Measurements from ENCODE around the gene MED12L. TPM values are rescaled to one million over a fixed set of nuclear protein-coding genes. Genes with fewer than 3 reads are reported as not detected.
A peak's percentile ranks its signal among the peaks of the same experiment; 100 is the strongest.

Gene MED12L
- total RNA-seq, 6 experiments from 2014 or later, result 0.05 to 0.64 (median 0.13) TPM; not detected in 1

- Mint-ChIP-seq H3K36me3 (ENCODE audit: low read depth) (no peaks in the 10 kb centered on the region), H3K4me1 (ENCODE audit: low read depth) (peaks cover 36% of the 10 kb centered on the region), H3K4me3 (0 out of 2 replicates have a peak overlapping the region, but pooled peaks have one; percentile 13), H3K27ac (peak overlapping the region; percentile 57; the same call in 1 of the 2 replicates), H3K27me3 (ENCODE audit: insufficient read depth) (no peaks in the 10 kb centered on the region; the same call in 1 of the 2 replicates), H3K9me3 (no peaks in the 10 kb centered on the region)
- TF ChIP-seq, protein P1, sequence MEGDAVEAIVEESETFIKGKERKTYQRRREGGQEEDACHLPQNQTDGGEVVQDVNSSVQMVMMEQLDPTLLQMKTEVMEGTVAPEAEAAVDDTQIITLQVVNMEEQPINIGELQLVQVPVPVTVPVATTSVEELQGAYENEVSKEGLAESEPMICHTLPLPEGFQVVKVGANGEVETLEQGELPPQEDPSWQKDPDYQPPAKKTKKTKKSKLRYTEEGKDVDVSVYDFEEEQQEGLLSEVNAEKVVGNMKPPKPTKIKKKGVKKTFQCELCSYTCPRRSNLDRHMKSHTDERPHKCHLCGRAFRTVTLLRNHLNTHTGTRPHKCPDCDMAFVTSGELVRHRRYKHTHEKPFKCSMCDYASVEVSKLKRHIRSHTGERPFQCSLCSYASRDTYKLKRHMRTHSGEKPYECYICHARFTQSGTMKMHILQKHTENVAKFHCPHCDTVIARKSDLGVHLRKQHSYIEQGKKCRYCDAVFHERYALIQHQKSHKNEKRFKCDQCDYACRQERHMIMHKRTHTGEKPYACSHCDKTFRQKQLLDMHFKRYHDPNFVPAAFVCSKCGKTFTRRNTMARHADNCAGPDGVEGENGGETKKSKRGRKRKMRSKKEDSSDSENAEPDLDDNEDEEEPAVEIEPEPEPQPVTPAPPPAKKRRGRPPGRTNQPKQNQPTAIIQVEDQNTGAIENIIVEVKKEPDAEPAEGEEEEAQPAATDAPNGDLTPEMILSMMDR (IDR thresholded peaks at IDR 0.05), result no peak
- peak; percentile 47 for DNase-seq
These were observed 318.9 kb downstream of the MED12L start for GRCh38 chr3:151404316-151404715.

- H3K4me1 Mint-ChIP-seq (ENCODE audit: low read depth), result peaks cover 37% of the 10 kb centered on the region
- no peak for DNase-seq
- TF ChIP-seq, protein P1 (IDR thresholded peaks at IDR 0.05), result no peak
- no peaks in the 10 kb centered on the region for H3K9me3 Mint-ChIP-seq
- H3K27me3 Mint-ChIP-seq (ENCODE audit: insufficient read depth), result no peaks in the 10 kb centered on the region
- no peaks in the 10 kb centered on the region for H3K36me3 Mint-ChIP-seq (ENCODE audit: low read depth)
- no peak overlapping the region for H3K4me3 Mint-ChIP-seq
- H3K27ac Mint-ChIP-seq, result no peak overlapping the region
These were observed 322.5 kb downstream of the MED12L start for GRCh38 chr3:151407928-151408327.

DNA sequence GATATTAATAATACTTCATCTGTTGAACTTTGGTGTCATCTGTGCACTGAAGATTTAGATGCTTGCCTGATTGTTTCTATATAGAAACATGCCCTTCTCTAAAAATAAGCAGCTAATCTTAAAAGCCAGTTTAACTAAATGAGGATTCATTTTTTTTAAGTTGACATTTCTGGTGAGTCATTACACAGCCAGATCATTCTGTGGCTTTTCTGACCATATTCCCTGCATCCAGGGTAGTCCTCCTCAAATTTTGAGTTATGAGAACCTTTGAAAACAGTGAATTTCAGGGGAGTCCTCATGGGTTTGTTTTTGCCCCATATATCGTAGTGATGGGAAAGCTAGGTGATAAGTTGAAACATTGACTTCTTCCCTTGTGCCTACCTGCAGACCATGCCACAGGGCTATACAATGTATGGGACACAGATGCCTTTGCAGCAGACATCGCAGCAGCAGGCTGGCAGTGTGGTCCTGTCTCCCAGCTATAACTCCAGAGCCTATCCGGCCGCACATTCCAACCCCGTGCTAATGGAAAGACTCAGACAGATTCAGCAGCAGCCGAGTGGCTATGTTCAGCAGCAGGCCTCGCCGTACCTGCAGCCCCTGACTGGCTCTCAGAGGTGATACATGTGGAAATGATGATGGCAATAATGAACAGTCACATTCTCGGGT is 325.6 kb downstream of the MED12L start:
- peak; percentile 40 for DNase-seq
- no peaks in the 10 kb centered on the region for H3K27me3 Mint-ChIP-seq (ENCODE audit: insufficient read depth)
- no peaks in the 10 kb centered on the region for H3K9me3 Mint-ChIP-seq
- no peak overlapping the region for H3K27ac Mint-ChIP-seq
- no peak overlapping the region for H3K4me3 Mint-ChIP-seq
- TF ChIP-seq, protein P1 (IDR thresholded peaks at IDR 0.05), result no peak
- H3K4me1 Mint-ChIP-seq (ENCODE audit: low read depth), result peaks cover 16% of the 10 kb centered on the region
- no peaks in the 10 kb centered on the region for H3K36me3 Mint-ChIP-seq (ENCODE audit: low read depth)

DNA sequence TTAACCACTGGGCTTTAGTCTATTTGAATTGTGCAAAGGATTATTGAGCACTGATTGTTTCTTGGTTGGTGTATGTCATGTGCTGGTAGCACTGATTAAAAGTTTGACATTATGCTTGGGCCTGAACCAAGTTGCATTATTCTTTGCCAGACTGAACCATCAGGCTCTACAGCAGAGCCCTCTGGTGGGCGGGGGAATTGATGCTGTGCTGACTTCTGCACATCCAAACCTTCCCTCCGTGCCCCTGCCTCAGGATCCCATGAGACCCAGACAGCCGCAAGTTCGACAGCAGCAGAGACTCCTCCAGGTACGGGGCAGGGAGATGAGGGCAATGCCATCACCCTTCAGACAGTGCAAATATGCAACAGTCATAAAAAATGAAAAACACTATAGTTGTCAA is 327.5 kb downstream of the MED12L start:
- Mint-ChIP-seq H3K36me3 (ENCODE audit: low read depth) (no peaks in the 10 kb centered on the region), H3K27ac (no peak overlapping the region), H3K27me3 (ENCODE audit: insufficient read depth) (no peaks in the 10 kb centered on the region; the same call in 1 of the 2 replicates), H3K9me3 (no peaks in the 10 kb centered on the region), H3K4me3 (no peak overlapping the region), H3K4me1 (ENCODE audit: low read depth) (peaks cover 16% of the 10 kb centered on the region)
- TF ChIP-seq, protein P1 (IDR thresholded peaks at IDR 0.05), result no peak; the same call in 1 of the 2 replicates
- DNase-seq, result no peak

- Mint-ChIP-seq H3K27ac (no peak overlapping the region), H3K4me3 (no peak overlapping the region), H3K9me3 (no peaks in the 10 kb centered on the region), H3K36me3 (ENCODE audit: low read depth) (no peaks in the 10 kb centered on the region), H3K4me1 (ENCODE audit: low read depth) (peaks cover 14% of the 10 kb centered on the region), H3K27me3 (ENCODE audit: insufficient read depth) (no peaks in the 10 kb centered on the region; the same call in 1 of the 2 replicates)
- TF ChIP-seq, protein P1 (IDR thresholded peaks at IDR 0.05), result no peak
- no peak for DNase-seq
These were observed 329.8 kb downstream of the MED12L start for GRCh38 chr3:151415289-151415688.
